ENCODE measurements around the gene DPEP2NB.
"Not testable (repeated sequence)": the region's sequence is repeated elsewhere in the genome, so short reads cannot be mapped to it uniquely, and the experiment has no call there.

The DPEP2NB gene

DNA sequence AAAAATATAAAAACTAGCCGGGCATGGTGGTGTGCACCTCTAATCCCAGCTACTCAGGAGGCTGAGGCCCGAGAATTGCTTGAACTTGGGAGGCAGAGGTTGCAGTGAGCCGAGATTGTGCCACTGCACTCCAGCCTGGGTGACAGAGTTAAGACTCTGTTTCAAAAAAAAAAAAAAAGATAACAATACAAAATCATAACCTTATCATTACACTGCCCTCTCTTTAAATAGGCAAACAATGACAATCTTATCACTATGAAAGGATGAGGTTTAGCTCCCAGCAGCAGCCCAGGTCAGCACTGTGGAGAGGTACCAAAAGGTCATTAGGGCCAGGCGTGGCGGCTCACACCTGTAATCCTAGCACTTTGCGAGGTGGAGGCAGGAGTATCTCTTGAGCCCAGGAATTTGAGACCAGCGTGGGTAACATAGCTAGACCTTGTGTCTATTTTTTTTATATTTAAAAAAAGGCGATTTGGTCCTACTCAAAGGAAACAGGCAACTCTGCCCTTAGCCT lies 3.5 kb upstream of the DPEP2NB start:
- in situ Hi-C loops (cut with HindIII; ENCODE audit: low sequenced_read_pairs), result loop anchor here (25.0 kb wide), 1 partner anchor 107 kb away; no protein-coding TSS in a partner anchor

DNA sequence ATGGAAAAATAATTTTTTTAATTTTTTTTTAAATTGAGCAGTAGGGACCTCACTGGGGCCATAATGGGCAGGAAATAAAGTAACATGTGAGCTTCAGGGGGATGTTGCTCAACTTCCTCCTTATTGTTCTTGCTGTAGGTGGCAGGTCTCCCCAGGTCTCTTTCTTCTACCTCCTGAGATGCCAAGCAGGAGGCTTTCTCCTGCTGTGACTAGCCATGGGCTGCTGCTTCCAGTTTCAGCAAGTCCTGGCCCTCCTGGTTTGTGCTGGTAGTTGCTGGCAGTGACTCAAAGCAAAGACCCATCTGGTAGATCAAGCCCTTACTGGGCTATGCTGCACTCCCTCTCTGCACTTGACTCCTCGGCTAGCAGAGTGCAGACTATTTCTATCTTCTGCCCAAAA lies 2.3 kb downstream of the DPEP2NB start:
- in situ Hi-C loops (cut with HindIII; ENCODE audit: low sequenced_read_pairs), result loop anchor here (25.0 kb wide), 1 partner anchor 101 kb away; no protein-coding TSS in a partner anchor

GRCh38 chr16:68009872-68010271 lies 5.8 kb downstream of the DPEP2NB start:
- in situ Hi-C loops (cut with HindIII; ENCODE audit: low sequenced_read_pairs), result loop anchor here (10.0 to 25.0 kb wide), 2 partner anchors 65 to 98 kb away; no protein-coding TSS in a partner anchor

- in situ Hi-C loops (cut with HindIII; ENCODE audit: low sequenced_read_pairs), result loop anchor here (10.0 to 25.0 kb wide), 2 partner anchors 66 to 97 kb away; no protein-coding TSS in a partner anchor
Observed at GRCh38 chr16:68009157-68009735, 6.5 kb downstream of the DPEP2NB start.

- in situ Hi-C loops (cut with HindIII; ENCODE audit: low sequenced_read_pairs), result loop anchor here (10.0 to 25.0 kb wide), 2 partner anchors 69 to 94 kb away; no protein-coding TSS in a partner anchor
Observed at GRCh38 chr16:68005786-68006286, 9.9 kb downstream of the DPEP2NB start.

DNA sequence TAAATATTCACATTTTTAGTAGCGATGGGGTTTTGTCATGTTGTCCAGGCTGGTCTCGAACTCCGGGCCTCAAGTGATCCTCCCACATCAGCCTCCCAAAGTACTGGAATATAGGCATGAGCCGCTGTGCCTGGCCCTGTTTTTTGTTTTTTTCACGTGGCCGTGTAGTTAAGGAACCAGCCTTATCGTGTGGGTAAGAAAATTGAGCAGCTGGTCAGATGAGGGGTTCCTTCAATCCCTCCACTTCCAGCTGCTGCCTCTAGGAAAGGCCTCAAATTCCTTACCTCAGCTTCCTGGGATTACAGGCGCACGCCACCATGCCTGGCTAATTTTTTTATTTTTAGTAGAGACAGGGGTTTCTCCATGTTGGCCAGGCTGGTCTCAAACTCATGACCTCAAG lies 10.5 kb downstream of the DPEP2NB start:
- in situ Hi-C loops (cut with HindIII; ENCODE audit: low sequenced_read_pairs), result loop anchor here (10.0 to 25.0 kb wide), 2 partner anchors 70 to 93 kb away; no protein-coding TSS in a partner anchor

GRCh38 chr16:68003031-68003430 lies 12.7 kb downstream of the DPEP2NB start:
- in situ Hi-C loops (cut with HindIII; ENCODE audit: low sequenced_read_pairs), result loop anchor here (10.0 to 25.0 kb wide), 2 partner anchors 72 to 91 kb away; no protein-coding TSS in a partner anchor

DNA sequence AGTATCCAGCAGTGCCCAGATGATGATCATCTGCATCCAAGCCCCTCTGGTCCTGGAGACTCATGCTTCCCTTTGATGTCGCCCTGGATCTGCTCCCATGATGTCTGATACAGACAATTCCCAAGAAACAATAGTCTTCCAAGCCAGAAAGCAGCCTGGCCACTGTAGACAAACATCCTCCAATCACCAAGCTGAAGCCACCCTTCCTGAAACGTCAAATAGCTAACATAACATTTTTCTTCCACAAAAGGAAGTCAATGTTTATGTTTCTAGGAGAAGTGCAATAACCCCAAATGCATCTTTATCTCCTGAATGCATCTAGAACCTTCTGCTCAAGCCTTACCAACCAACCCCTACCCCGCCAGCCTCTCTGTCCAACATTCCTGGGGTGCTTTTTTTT lies 15.3 kb downstream of the DPEP2NB start:
- in situ Hi-C loops (cut with HindIII; ENCODE audit: low sequenced_read_pairs), result loop anchor here (10.0 to 25.0 kb wide), 2 partner anchors 74 to 88 kb away; no protein-coding TSS in a partner anchor

DNA sequence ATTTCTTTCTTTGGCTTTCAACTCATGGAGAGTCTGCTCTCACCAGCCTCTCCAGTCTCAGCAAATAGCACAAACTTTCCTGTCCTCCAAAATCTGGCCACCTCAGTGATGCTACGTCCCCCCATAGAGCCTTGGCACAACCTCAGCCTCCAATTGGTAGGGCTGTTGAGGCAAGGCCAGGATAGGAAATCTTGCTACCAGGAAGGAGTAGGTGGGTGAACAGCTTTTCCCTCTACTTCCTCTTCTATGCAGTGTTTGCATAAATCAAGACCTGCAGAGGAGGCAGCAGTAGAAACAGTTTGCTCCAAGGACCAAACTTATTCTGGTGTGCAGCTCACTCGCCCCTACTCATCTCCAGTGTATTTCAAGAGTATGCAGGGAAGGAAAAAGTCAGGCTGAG lies 15.7 kb downstream of the DPEP2NB start:
- in situ Hi-C loops (cut with HindIII; ENCODE audit: low sequenced_read_pairs), result loop anchor here (10.0 to 25.0 kb wide), 2 partner anchors 75 to 88 kb away; no protein-coding TSS in a partner anchor

DNA sequence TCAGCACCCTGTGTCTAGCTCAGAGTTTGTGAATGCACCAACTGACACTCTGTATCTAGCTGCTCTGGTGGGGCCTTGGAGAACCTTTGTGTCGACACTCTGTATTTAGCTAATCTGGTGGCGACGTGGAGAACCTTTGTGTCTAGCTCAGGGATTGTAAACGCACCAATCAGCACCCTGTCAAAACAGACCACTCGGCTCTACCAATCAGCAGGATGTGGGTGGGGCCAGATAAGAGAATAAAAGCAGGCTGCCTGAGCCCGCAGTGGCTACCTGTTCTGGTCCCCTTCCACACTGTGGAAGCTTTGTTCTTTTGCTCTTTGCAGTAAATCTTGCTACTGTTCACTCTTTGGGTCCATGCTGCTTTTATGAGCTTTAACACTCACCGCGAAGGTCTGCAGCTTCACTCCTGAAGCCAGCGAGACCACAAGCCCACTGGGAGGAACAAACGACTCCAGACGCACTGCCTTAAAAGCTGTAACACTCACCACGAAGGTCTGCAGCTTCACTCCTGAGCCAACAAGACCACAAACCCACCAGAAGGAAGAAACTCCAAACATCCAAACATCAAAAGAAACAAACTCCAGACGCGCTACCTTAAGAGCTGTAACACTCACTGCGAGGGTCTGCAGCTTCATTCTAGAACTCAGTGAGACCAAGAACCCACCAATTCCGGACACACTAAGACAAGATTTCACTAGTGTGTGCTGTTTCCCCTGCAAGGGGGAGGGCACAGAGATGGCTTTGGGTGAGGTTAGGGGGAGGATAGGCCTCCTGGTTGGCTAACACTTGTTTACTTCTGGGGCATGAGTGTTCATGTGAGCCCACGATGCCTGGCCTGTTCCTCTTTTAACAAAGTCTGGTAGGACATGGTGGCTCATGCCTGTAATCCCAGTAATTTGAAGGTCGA lies 16.7 kb downstream of the DPEP2NB start, which contains the start of gene DPEP2:
Gene DPEP2, minus strand, starts transcription at position 706 of the 910 bp plus-strand sequence. CDS start 6,272 bp downstream, outside the sequence.
- in situ Hi-C loops (cut with HindIII; ENCODE audit: low sequenced_read_pairs), result not testable (repeated sequence)

- in situ Hi-C loops (cut with HindIII; ENCODE audit: low sequenced_read_pairs), result not testable (repeated sequence)
Observed at GRCh38 chr16:67998231-67998778, 17.4 kb downstream of the DPEP2NB start.

GRCh38 chr16:67996666-67997065 lies 19.0 kb downstream of the DPEP2NB start:
- in situ Hi-C loops (cut with HindIII; ENCODE audit: low sequenced_read_pairs), result no loop called here

GRCh38 chr16:67995423-67995822 lies 20.3 kb downstream of the DPEP2NB start:
- in situ Hi-C loops (cut with HindIII; ENCODE audit: low sequenced_read_pairs), result no loop called here

- in situ Hi-C loops (cut with HindIII; ENCODE audit: low sequenced_read_pairs), result not testable (repeated sequence)
Observed at GRCh38 chr16:67994040-67994408, 21.7 kb downstream of the DPEP2NB start.

DNA sequence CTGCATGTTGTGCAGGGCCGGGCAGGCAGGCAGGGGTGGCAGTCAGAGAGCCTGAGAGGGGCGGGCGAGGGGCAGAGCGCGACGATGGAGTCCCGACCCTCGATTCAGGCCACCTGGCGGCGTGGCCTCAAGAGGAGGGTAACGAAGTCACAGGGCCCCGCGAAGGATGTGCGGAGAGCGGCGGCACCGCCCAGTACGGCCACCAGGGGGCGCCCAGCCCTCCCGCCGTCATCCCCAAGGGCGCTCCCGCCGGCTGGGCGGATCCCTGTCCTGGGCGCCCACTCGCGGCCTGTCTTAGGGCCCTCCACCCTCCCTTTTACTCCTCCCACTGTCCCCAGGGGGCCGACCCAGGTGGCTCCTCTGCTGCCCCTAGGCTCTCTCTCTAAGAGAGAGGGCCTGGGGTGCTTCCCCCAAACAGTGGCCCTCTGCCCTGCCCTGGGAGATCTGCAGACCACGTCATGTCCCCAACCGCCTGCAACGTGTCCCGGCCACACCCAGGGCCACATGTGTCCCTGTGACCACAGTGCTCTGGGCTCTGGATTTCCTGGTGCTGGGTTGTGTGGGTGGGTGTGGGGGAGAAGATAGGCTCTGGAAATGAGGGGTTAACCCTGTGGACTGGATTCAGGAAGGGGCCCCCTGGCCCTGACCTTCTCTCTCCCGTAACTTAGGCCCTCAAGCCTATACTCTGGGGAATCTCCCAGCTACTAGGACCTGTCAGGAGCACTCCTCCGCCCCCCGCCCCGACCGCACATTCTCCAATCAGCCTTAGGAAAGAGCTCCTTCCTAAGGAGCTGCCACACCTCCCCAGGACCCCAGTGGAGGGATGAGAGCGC lies 22.3 kb downstream of the DPEP2NB start:
- in situ Hi-C loops (cut with HindIII; ENCODE audit: low sequenced_read_pairs), result no loop called here

DNA sequence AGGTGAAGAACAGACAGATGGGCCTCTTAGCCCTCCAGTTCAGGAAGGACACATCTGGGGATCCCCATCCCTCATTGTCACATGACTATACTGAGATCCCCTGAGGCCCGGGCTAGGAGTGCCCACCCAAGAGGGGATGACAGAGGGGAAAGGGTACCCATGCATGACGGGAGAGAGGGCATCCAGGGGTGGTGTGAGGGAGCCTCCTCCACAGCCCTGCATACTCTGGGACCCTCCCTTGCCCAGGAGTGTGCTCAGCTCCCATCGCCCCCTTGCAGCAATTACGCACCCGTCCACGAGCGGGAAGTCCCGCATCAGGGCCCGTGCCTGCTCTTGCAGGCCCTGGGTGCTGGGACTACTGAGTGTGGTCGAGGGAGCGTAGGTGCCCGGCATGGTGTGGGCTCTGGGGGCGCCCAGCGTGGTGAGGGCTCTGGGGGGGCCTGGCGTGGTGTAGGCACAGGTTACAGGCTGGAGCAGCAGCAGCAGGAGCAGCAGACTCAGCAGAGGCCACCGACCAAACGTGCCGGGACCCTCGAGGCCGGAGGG lies 23.0 kb downstream of the DPEP2NB start:
- in situ Hi-C loops (cut with HindIII; ENCODE audit: low sequenced_read_pairs), result no loop called here

DNA sequence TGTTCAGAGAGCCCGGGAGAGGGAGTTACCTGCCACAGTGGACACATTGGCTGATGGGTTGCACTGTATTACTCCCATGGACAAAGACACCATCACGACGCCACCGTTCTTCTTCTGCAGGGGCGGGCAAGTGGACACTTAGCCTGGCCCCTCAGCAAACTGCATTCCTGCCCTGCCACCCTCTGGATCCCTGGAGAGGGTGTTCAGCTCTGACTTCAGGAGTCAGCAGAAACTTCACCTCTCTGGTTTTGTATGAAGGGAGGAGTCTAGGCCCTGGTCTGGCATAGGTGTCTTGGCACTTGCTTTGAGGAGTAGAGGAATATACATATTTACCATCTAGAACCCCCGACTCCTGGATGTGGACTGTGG lies 25.7 kb downstream of the DPEP2NB start:
- in situ Hi-C loops (cut with HindIII; ENCODE audit: low sequenced_read_pairs), result no loop called here

- in situ Hi-C loops (cut with HindIII; ENCODE audit: low sequenced_read_pairs), result no loop called here
Observed at GRCh38 chr16:67989322-67990017, 26.2 kb downstream of the DPEP2NB start.

DNA sequence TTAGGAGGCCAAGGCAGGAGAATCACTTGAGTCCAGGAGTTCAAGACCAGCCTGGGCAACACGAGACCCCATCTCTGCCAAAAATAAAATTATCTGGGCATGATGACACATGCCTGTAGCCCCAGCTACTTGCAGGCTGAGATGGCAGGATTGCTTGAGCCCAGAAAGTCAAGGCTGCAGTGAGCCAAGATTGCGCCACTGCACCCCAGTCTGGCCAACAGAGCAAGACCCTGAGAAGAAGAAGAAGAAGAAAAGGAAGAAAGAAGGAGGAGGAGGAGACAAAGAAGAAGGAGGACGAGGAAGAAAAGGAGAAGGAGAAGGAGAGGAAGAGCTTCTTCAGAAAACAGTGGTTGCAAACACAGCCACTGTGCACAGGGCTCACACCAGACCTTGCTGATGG lies 27.0 kb downstream of the DPEP2NB start:
- in situ Hi-C loops (cut with HindIII; ENCODE audit: low sequenced_read_pairs), result no loop called here

Measured in DLD1 (cell line).